CD4-positive, alpha-beta T cell treated with Interleukin-12 subunit alpha and Interleukin-12 subunit beta, for 1 hour (primary cell): ENCODE measurements around the gene HMG20B.
"Not testable (repeated sequence)": the region's sequence is repeated elsewhere in the genome, so short reads cannot be mapped to it uniquely, and the experiment has no call there.

ENCODE experiments used
- DNase-seq: peaks from one replicate; pipeline ENCODE4 v3.0.0-alpha.2; 2020

HMG20B gene

GRCh38 chr19:3556978-3557460, 15.7 kb upstream of the HMG20B start:
- DNase-seq = peak; percentile 58

- DNase-seq = peak; percentile 96
Observed at GRCh38 chr19:3557461-3558248, 15.1 kb upstream of the HMG20B start, which contains the start of gene MFSD12. MFSD12 (minus strand) TSS chr19:3557586; CDS start chr19:3557403, 183 bp downstream.

- DNase-seq = no peak
Observed at GRCh38 chr19:3563709-3564524, 8.8 kb upstream of the HMG20B start.

- DNase-seq = no peak
Observed at GRCh38 chr19:3565139-3565538, 7.6 kb upstream of the HMG20B start.

- DNase-seq = not testable (repeated sequence)
Observed at GRCh38 chr19:3570042-3570441, 2.7 kb upstream of the HMG20B start.

GRCh38 chr19:3570606-3571011, 2.1 kb upstream of the HMG20B start:
- no peak for DNase-seq

- peak; percentile 100 for DNase-seq
Observed at GRCh38 chr19:3572132-3572854, 451 bp upstream of the HMG20B start.

GRCh38 chr19:3573162-3573857, 566 bp downstream of the HMG20B start:
- DNase-seq = no peak

GRCh38 chr19:3573858-3574637, 1.3 kb downstream of the HMG20B start:
- peak; percentile 88 for DNase-seq

- peak; percentile 27 for DNase-seq
Observed at GRCh38 chr19:3575260-3575741, 2.6 kb downstream of the HMG20B start.

- DNase-seq = no peak
Observed at GRCh38 chr19:3575949-3576673, 3.4 kb downstream of the HMG20B start.

- DNase-seq = no peak
Observed at GRCh38 chr19:3576696-3577443, 4.1 kb downstream of the HMG20B start.

- DNase-seq = no peak
Observed at GRCh38 chr19:3577723-3578344, 5.1 kb downstream of the HMG20B start.

- no peak for DNase-seq
Observed at GRCh38 chr19:3578390-3578789, 5.6 kb downstream of the HMG20B start.

- DNase-seq = no peak
Observed at GRCh38 chr19:3580156-3580934, 7.6 kb downstream of the HMG20B start.

- not testable (repeated sequence) for DNase-seq
Observed at GRCh38 chr19:3581792-3582191, 9.0 kb downstream of the HMG20B start.

GRCh38 chr19:3584036-3584802, 11.5 kb downstream of the HMG20B start:
- DNase-seq = not testable (repeated sequence)
